Fibroblast of mammary gland (primary cell): ENCODE measurements around the gene ZNF213.

Experiments
- DNase-seq: peaks from one replicate; pipeline ENCODE4 v3.0.0-alpha.2; 2010; ENCODE audit warnings: low read depth
- H3K4me3 ChIP-seq: 2 replicates; pipeline ENCODE4 v1.5.1; 2011; ENCODE audit warnings: low read depth, mild to moderate bottlenecking, low read length, moderate library complexity; ENCODE audit not compliant: control insufficient read depth
- TF ChIP-seq, protein P1 (sequence below): conservative IDR thresholded peaks from 2 replicates; pipeline ENCODE4 v1.5.1; 2011; ENCODE audit warnings: low read depth, low read length, inconsistent platforms; ENCODE audit not compliant: control insufficient read depth, insufficient read depth

The ZNF213 gene, protein sequence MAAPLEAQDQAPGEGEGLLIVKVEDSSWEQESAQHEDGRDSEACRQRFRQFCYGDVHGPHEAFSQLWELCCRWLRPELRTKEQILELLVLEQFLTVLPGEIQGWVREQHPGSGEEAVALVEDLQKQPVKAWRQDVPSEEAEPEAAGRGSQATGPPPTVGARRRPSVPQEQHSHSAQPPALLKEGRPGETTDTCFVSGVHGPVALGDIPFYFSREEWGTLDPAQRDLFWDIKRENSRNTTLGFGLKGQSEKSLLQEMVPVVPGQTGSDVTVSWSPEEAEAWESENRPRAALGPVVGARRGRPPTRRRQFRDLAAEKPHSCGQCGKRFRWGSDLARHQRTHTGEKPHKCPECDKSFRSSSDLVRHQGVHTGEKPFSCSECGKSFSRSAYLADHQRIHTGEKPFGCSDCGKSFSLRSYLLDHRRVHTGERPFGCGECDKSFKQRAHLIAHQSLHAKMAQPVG

DNA sequence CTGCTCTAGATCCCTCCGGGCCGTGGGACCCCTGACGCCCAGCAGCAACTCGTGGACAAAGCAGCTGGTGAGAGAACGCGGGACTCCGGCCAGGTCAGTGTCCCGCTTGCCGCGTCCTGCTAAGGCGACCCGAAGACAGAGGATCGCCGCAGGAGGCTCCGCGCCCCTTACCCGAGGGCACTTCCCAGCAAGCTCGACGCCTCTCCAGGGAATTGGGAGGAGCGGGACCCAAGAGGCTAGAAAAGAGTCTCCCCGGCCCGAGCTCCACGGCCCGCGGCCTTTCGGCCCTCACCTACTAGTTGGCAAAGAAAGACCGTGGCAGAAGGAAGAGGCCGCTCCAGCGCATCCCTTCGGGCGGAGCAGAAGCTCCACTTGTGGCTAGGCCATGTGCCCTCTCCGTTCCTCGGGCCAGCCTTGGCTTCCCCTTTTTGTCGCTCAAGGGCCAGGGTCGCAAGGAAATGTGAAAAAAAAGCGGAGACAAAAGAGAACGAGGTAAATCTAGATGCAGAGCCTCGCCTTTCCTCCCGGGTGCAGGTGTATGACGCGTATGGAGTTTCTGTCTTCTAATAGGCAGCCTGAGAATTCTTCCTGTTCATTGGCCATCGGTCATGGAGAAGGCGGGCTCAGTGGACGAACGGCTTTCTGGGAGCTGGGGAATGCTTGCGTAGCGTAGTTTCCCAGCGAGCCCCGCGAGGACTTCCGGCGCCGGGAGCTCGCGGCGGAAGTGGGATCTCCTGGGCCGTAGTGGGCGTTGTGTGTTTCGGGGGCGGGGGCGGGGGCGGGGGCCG, at the start of gene ZNF213:
ZNF213 (plus strand) TSS at position 692 of the 788 bp plus-strand sequence. CDS start 2,252 bp downstream, outside the sequence.
- peak within 1 kb of the TSS; percentile 99 for H3K4me3 ChIP-seq
- DNase-seq: peak; percentile 97
- TF ChIP-seq, protein P1, sequence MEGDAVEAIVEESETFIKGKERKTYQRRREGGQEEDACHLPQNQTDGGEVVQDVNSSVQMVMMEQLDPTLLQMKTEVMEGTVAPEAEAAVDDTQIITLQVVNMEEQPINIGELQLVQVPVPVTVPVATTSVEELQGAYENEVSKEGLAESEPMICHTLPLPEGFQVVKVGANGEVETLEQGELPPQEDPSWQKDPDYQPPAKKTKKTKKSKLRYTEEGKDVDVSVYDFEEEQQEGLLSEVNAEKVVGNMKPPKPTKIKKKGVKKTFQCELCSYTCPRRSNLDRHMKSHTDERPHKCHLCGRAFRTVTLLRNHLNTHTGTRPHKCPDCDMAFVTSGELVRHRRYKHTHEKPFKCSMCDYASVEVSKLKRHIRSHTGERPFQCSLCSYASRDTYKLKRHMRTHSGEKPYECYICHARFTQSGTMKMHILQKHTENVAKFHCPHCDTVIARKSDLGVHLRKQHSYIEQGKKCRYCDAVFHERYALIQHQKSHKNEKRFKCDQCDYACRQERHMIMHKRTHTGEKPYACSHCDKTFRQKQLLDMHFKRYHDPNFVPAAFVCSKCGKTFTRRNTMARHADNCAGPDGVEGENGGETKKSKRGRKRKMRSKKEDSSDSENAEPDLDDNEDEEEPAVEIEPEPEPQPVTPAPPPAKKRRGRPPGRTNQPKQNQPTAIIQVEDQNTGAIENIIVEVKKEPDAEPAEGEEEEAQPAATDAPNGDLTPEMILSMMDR: no peak

DNA sequence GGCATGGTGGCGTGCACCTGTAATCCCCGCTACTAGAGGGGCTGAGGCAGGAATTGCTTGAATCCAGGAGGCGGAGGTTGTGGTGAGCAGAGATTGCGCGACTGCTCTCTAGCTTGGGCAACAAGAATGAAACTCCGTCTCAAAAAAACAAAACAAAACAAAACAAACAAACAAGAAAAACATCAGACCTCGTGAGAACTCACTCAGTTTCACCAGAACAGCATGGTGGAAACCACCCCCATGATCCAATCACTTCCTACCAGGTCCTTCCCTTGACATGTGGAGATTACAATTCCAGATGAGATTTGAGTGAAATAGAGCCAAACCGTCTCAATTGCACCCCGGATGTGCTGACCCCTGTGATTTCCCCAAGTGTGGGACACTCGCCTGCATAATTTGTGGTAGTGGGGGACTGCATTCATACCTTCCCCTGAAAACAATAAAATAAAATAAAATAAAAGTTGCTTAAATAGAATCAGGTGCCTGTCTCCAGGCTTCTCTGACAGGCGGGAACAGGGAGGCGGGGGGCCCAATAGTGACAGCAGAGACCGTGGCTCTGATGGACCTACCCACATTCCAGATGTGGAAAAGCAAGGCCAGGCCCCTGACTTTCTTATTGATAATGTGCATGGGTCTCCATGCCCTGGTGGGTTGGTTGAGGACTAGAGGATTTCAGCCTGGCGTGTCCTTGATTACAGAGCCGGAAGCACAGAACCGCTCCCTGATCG, 48.8 kb upstream of the ZNF213 start:
- TF ChIP-seq, protein P1: no peak
- no peak overlapping the region for H3K4me3 ChIP-seq
- DNase-seq: no peak

DNA sequence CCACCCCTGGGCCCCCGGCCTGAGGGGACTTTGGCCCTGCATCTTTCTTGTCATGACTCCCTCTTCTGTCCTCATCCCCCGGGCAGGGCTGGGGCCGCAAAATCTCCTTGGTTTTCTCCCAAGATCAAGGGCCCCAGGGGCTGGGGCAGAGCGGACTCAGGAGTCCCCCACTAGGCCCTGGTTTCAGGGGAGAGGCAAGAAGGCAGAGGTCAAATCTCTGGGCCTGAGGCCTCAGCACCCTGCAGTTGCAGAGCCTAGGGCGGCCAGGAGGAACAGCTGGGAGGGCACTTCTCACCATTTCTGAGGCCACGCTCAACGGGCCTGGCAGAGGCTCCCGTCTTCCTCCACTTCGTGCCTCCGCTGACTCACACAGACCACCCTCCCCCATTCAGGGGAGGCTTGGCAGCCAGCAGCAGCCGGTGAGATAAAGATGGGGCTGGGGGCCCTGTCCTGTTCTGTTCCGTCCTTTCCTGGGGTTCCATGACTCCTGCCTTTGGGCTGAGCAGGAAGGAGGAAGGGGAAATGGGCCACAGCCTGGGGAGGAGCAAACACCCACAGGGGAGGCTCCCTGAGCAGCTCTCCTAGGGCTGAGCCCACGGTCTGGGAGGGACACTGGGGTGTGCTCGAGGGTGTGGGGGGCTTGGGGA, 48.1 kb upstream of the ZNF213 start:
- no peak for DNase-seq
- TF ChIP-seq, protein P1: no peak
- H3K4me3 ChIP-seq: no peak overlapping the region

DNA sequence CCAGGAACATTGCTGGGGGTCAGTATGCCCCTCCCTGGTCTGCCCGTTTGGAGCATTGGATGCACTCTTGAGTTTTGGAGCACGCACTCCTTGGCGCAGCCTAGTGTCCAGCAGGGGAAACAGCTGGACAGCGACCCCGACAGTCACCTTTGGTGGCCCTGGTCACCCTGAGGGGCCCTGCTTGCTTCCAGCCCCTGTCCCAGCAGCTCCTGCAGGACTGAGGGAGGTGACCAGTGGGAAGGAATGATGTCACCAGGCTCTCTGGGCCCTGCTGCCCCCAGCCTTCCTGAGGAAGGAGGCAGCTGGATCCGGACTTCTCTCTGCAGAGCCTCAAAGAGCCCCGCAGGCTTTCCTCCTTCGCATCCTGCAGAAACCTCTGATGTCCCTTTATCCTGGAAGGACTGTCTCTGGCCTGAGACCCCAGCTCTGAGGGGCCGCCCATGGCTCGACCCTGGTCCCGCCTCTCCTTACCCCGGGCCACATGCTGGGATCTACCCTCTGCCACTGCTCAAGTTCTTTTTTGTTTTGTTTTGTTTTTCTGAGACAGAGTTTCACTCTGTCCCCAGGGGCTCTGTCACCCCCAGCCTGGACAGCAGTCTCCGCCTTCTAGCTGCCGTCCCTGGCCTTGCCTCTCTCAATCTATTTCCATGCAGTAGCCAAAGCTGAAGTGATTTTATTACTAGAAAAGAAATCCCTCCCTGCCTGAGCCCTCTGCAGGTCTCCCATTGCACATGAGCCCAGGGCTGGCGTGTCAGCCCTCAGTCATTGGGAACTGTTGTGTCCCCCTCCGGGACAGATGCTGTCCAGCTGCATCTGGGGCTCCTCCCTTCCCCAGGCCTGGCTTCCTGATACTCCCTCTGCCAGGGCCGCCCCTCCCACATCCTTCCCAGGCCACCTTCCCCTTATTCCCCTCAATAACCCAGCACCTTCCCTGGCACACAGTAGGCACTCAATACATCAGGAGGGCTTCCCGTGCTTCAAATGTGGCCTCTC, 47.3 kb upstream of the ZNF213 start:
- H3K4me3 ChIP-seq: no peak overlapping the region
- no peak for DNase-seq
- TF ChIP-seq, protein P1: peak; percentile 11

DNA sequence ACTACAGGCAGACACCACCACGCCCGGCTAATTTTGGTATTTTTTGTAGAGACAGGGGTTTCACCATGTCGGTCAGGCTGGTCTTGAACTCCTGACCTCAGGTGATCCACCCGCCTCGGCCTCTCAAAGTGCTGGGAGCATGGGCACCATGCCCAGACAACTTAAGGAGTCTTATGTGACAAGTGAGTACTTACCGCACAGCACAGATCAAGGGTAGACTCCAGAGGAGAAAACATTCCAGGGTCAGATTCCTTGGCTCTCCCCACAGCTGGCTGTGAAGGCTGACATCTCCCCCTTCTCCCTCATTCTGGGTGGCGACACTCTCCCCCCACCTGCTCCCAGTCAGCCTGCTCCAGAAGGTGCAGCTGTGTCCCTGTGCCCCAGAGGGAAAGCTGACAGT, 46.4 kb upstream of the ZNF213 start:
- DNase-seq: no peak
- TF ChIP-seq, protein P1: no peak
- H3K4me3 ChIP-seq: no peak overlapping the region
